ENCODE results near the gene PRR15. TPM values are rescaled to one million over a fixed set of nuclear protein-coding genes. Genes with fewer than 3 reads are reported as not detected.

Gene PRR15
- total and polyA plus RNA-seq, 2 of the 8 experiments (the other 6 are each of a cell fraction or from before 2014, with no cell fraction given): 4.9 to 7.9 TPM

DNA sequence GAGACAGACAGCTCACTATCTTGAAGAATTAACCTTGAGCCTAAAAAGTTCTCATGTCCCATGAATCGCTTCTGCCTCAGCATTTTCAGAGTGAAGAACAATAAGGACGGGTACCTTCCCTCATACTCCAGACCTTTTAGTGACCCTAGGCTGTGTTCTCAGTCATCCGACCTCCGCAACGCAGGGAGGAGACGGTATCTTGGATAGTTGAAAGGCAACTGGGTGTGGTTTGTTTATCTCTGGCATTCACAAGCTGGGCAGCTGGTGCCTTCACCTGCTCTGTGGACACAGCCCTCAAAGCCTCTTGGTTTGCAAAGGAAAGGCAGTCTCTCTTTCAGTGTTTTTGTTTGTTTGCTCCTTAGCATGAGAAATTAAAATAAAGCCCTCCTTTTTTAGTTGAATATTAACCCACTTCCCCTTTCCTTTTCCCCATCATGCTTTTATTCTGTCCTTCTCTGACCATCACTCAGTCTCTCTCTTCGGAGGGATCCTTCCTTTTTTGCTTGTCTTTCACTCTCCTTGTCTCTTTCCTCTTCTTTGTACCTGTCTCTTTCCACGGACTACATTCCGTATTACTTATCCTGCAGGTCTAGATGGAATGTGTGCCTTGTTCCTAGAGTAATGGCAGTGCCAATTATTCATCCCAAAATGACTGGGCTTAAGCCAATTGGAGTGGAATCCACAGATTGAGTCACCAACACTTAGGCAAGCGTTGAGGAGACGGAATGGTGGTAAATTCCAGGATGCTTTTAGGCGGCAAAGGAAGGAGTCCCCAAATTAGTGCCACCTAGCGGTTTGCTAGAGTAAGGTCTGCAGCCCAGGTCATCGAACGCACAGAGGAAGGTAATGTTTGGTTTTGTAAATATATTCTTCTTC, 45.8 kb downstream of the PRR15 start:
- Histone ChIP-seq H3K79me2 (ENCODE audit: control insufficient read depth in 1 of 2, insufficient read depth in 2 of 2, low read length in 2 of 2) (no peaks in the 10 kb centered on the region), H3K23me2 (ENCODE audit: low read depth, low read length) (no peaks in the 10 kb centered on the region), H3K14ac (ENCODE audit: insufficient read length) (no peak overlapping the region), H3K9ac (replicated peaks in 1 of 4; ENCODE audit: extremely low read depth in 1 of 4, low read depth in 3 of 4, low read length in 3 of 4) (no peak overlapping the region), H2BK12ac (ENCODE audit: low read depth, low read length) (no peak overlapping the region), H2BK120ac (replicated peaks; ENCODE audit: low read depth, low read length) (no peak overlapping the region), H2AFZ (ENCODE audit: low read length) (0 out of 2 replicates have a peak overlapping the region, but pooled peaks have one; percentile 71), H3K4me1 (replicated peaks in 1 of 4; ENCODE audit: control insufficient read depth in 3 of 4, insufficient read depth in 4 of 4, low read length in 3 of 4) (peaks cover 7 to 17% (median 8%) of the 10 kb centered on the region in 4 experiments; a peak in 5 of 7 replicates), H3K4me2 (ENCODE audit: insufficient read depth in 1 of 2, low read depth in 2 of 2, low read length in 2 of 2) (no peak overlapping the region), H2AK5ac (ENCODE audit: low read depth, low read length) (no peak overlapping the region), H4K8ac (ENCODE audit: extremely low read depth, insufficient read depth, low read length) (no peak overlapping the region), H4K20me1 (replicated peaks in 1 of 2; ENCODE audit: control insufficient read depth in 1 of 2, insufficient read depth in 2 of 2, low read length in 2 of 2) (no peaks in the 10 kb centered on the region), H3K36me3 (ENCODE audit: control insufficient read depth in 2 of 4, insufficient read depth in 4 of 4, low read length in 3 of 4) (no peaks in the 10 kb centered on the region), H3K4ac (replicated peaks; ENCODE audit: insufficient read length, low read depth, low read length) (no peak overlapping the region), H4K5ac (ENCODE audit: insufficient read length, low read depth, low read length) (no peak overlapping the region), H3K27me3 (replicated peaks in 1 of 4; ENCODE audit: control insufficient read depth in 3 of 4, extremely low read depth in 1 of 4, insufficient read depth in 3 of 4, low read length in 3 of 4) (no peaks in the 10 kb centered on the region), H3K9me3 (ENCODE audit: insufficient read depth in 2 of 2, low read depth in 1 of 2, low read length in 1 of 2) (no peaks in the 10 kb centered on the region), H4K91ac (replicated peaks; ENCODE audit: insufficient read length, low read length) (no peak overlapping the region), H3K23ac (ENCODE audit: insufficient read length) (no peak overlapping the region), H3K4me3 (ENCODE audit: extremely low read depth in 1 of 4, insufficient read depth in 2 of 4, low read depth in 3 of 4, low read length in 4 of 4) (no peak overlapping the region), H3K56ac (replicated peaks; ENCODE audit: insufficient read length, low read depth, low read length) (no peak overlapping the region), H3K79me1 (ENCODE audit: low read depth, low read length) (no peaks in the 10 kb centered on the region), H2BK15ac (ENCODE audit: low read length) (no peak overlapping the region), H2BK5ac (ENCODE audit: low read depth, low read length) (no peak overlapping the region), H3K27ac (ENCODE audit: low read depth, low read length) (no peak overlapping the region), H2BK20ac (ENCODE audit: low read length) (no peak overlapping the region), H3K18ac (ENCODE audit: extremely low read depth, low read length) (0 out of 2 replicates have a peak overlapping the region, but pooled peaks have one; percentile 36)
- DNase-seq (ENCODE audit: low read depth in 1 of 2, low spot score in 2 of 2) (peak in 1 of 2 experiments; percentile 66), FAIRE-seq (peak; percentile 57)
- ChIA-PET POLR2A (ENCODE audit: partially characterized antibody) (no interaction called here), CTCF (ENCODE audit: partially characterized antibody) (interaction anchor here (0.6 to 3.3 kb wide), 12 partner anchors 10 to 194 kb away, joined by 3 to 16 read pairs (median 4); no protein-coding TSS in a partner anchor)
- 66% methylated on average over 15 of the region's 15 CpGs; no CpG with 5 or more reads in 1 of the 2 experiments for WGBS, 2 experiments (ENCODE audit: extremely low coverage in 1 of 2, insufficient coverage in 1 of 2, insufficient read length in 1 of 2, insufficient replicate concordance in 2 of 2, low coverage in 1 of 2, low lambda C conversion rate in 2 of 2, missing lambda C conversion rate in 1 of 2)
- no peak for TF ChIP-seq CBX5 (IDR thresholded peaks at IDR 0.05; ENCODE audit: low read depth, low read length)
- TF ChIP-seq KDM5A (IDR thresholded peaks at IDR 0.05; ENCODE audit: low read length): no peak
- no peak for TF ChIP-seq BRCA1 (IDR thresholded peaks at IDR 0.05; ENCODE audit: low read depth, low read length)
- no peak for TF ChIP-seq TBP (IDR thresholded peaks at IDR 0.05; ENCODE audit: low read depth, low read length)
- no peak for TF ChIP-seq CBX8 (IDR thresholded peaks at IDR 0.05; ENCODE audit: borderline replicate concordance, low read depth, low read length)
- 0 out of 2 replicates have a peak, but pooled peaks have one; percentile 45 for TF ChIP-seq YY1 (IDR thresholded peaks at IDR 0.05; ENCODE audit: low read depth, low read length)
- TF ChIP-seq RFX5 (IDR thresholded peaks at IDR 0.05; ENCODE audit: borderline replicate concordance, low read depth, low read length): no peak
- no peak for TF ChIP-seq POLR2A (IDR thresholded peaks at IDR 0.05; ENCODE audit: control extremely low read depth in 1 of 2, low read depth in 2 of 2, low read length in 2 of 2)
- no peak for TF ChIP-seq GTF2F1 (IDR thresholded peaks at IDR 0.05; ENCODE audit: borderline replicate concordance, low read depth, low read length)
- TF ChIP-seq ZNF274 (IDR thresholded peaks at IDR 0.05; ENCODE audit: borderline replicate concordance, extremely low read depth, low read length): no peak
- no peak for TF ChIP-seq MAFK (IDR thresholded peaks at IDR 0.05; ENCODE audit: low read depth, low read length)
- no peak for TF ChIP-seq GABPA (IDR thresholded peaks at IDR 0.05; ENCODE audit: borderline replicate concordance, insufficient read depth, low read length)
- TF ChIP-seq ASH2L (IDR thresholded peaks at IDR 0.05; ENCODE audit: low read length): no peak
- TF ChIP-seq CHD2 (IDR thresholded peaks at IDR 0.05; ENCODE audit: low read length): no peak

Data from H1 (cell line).